Stomach (tissue), 9 donors: ENCODE results near the gene CAMKK2. TPM values are rescaled to one million over a fixed set of nuclear protein-coding genes. Genes with fewer than 3 reads are reported as not detected.

Experiments
- DNase-seq, 2 donors: peaks; one replicate each; pipeline versions ENCODE4 v3.0.0 to v3.0.0-alpha.2; 2013 to 2019
- H3K27ac ChIP-seq, 5 donors: fragments of 200-600 bp in 4 of 5; sonication (generic) in 4 of 5; one replicate each; pipeline ENCODE4 v1.5.1; 2013 to 2019; ENCODE audit warnings: mild to moderate bottlenecking in 1 of 5, moderate library complexity in 1 of 5
- H3K27me3 ChIP-seq, 3 donors: fragments of 200-600 bp; sonication (generic); one replicate each; pipeline ENCODE4 v1.5.1; 2017 to 2019; ENCODE audit warnings: mixed run types in 1 of 3
- H3K36me3 ChIP-seq, 4 donors: fragments of 200-600 bp; sonication (generic); 1 replicate in 3 of 4; 2 replicates in 1 of 4; pipeline ENCODE4 v1.5.1; 2016 to 2019
- H3K4me1 ChIP-seq, 4 donors: fragments of 200-600 bp; sonication (generic); one replicate each; pipeline ENCODE4 v1.5.1; 2016 to 2019
- H3K4me3 ChIP-seq, 4 donors: fragments of 200-600 bp; sonication (generic) in 3 of 4; one replicate each; pipeline ENCODE4 v1.5.1; 2016 to 2019; ENCODE audit warnings: mild to moderate bottlenecking in 1 of 4
- H3K9me3 ChIP-seq, 4 donors: fragments of 200-600 bp; sonication (generic); one replicate each; pipeline ENCODE4 v1.5.1; 2016 to 2019
- EP300 ChIP-seq: sonication (generic); formaldehyde crosslinking; IDR thresholded peaks from one replicate; pipeline ENCODE4 v1.6.1; 2017; ENCODE audit warnings: antibody characterized with exemption
- POLR2A ChIP-seq, 4 donors: fragments of 450-650 bp; IDR thresholded peaks; one replicate each; pipeline ENCODE4 v1.6.1; 2016; ENCODE audit warnings: antibody characterized with exemption in 4 of 4, control low read depth in 2 of 4, mild to moderate bottlenecking in 1 of 4, moderate library complexity in 1 of 4
- POLR2AphosphoS5 ChIP-seq, 3 donors: sonication (generic); formaldehyde crosslinking; IDR thresholded peaks; one replicate each; pipeline ENCODE4 v1.6.1; 2016; ENCODE audit warnings: antibody characterized with exemption in 3 of 3
- WGBS, 5 donors: extraction: QIAGEN DNeasy Blood & Tissue Kit in 3 of 5; methylation state at CpG; one replicate each; pipeline versions ENCODE4 v1.1.5 to v1.1.7; 2013 to 2018; 5-methylcytosine and 5-hydroxymethylcytosine counted together
- intact Hi-C: fragments of 100-400 bp; cut with DNase I; formaldehyde crosslinking; loops from one replicate; pipeline ENCODE4 v1.15.1; 2023; ENCODE audit warnings: low total_unique reads
- polyA plus RNA-seq, 3 donors: library from polyadenylated mRNA; stranded (reverse); fragments of 200-250 nt; gene quantifications; one replicate each; pipeline ENCODE4 v1.2.3, GENCODE V29; 2013
- total RNA-seq, 5 donors: library from RNA; depleted of rRNA; stranded (reverse); fragments of >200 nt; gene quantifications; one replicate each; pipeline versions ENCODE4 v1.1.0 to v1.2.3, GENCODE V29; 2014 to 2016
- TF ChIP-seq, protein P1 (sequence below), 7 experiments: fragments of 450-650 bp in 4 of 7; fragments of 200-600 bp in 3 of 7; sonication (generic) in 3 of 7; IDR thresholded peaks; one replicate each; pipeline ENCODE4 v1.5.1; 2016 to 2019; ENCODE audit warnings: antibody characterized with exemption in 7 of 7, control low read depth in 2 of 7, mild to moderate bottlenecking in 1 of 7
- donor health status: healthy with polysubstance abuse.
- donor health status: Bipolar disorder and iron deficiency.
- donor health status: healthy.

The CAMKK2 gene
- total and polyA plus RNA-seq, 8 donors: 14.9 to 46.4 (median 21.7) TPM

DNA sequence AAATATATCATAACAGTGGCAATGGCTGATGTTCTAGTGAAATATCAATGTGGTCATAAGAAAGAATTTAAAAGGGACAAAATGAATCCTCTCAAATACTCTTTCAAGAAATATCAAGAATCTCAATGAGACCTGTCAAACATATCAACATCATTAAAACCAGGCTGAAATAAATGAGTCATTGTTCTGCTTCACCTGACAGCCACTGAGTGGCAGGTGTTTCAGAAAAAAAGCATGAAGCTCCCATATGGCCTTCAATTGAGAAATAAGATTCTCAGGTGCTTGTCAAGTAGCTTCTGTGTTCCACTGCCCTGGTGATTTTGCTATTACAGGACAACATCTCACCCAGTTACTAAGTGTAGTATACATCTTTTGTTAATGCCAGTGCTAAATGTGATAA is 34.2 kb upstream of the CAMKK2 start:
- H3K9me3 ChIP-seq: no peaks in the 10 kb centered on the region
- DNase-seq: no peak
- peaks cover 0 to 19% (median 1%) of the 10 kb centered on the region in 4 donors for H3K4me1 ChIP-seq
- intact Hi-C loops: loop anchor here (2.0 kb wide), 1 partner anchor 116 kb away; no protein-coding TSS in a partner anchor
- TF ChIP-seq POLR2A (IDR thresholded peaks at IDR 0.05) (no peak), POLR2AphosphoS5 (IDR thresholded peaks at IDR 0.05) (no peak), EP300 (no peak)
- TF ChIP-seq, protein P1, sequence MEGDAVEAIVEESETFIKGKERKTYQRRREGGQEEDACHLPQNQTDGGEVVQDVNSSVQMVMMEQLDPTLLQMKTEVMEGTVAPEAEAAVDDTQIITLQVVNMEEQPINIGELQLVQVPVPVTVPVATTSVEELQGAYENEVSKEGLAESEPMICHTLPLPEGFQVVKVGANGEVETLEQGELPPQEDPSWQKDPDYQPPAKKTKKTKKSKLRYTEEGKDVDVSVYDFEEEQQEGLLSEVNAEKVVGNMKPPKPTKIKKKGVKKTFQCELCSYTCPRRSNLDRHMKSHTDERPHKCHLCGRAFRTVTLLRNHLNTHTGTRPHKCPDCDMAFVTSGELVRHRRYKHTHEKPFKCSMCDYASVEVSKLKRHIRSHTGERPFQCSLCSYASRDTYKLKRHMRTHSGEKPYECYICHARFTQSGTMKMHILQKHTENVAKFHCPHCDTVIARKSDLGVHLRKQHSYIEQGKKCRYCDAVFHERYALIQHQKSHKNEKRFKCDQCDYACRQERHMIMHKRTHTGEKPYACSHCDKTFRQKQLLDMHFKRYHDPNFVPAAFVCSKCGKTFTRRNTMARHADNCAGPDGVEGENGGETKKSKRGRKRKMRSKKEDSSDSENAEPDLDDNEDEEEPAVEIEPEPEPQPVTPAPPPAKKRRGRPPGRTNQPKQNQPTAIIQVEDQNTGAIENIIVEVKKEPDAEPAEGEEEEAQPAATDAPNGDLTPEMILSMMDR (IDR thresholded peaks at IDR 0.05): no peak
- peaks cover 65 to 99% (median 96%) of the 10 kb centered on the region in 4 donors for H3K36me3 ChIP-seq
- H3K4me3 ChIP-seq: no peak overlapping the region
- no peak overlapping the region for H3K27ac ChIP-seq
- H3K27me3 ChIP-seq: no peaks in the 10 kb centered on the region

DNA sequence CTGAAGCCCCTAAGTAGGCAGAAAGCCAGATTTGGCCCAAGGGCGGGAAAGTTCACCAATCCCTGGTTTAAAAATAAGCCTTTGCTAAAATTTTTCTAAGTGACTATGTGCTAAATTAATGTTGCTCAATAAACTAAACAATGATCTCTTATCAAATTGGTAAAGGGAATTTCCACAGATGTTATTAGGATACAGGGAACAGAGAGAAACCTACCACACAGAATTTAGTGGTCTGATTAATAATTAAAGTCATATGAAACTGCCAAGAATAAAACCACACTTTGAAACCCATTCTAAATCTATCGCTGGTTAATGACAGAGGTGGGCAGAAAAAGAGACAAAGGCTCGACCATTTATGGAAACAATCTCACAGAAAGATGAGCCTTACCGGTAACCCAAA is 33.7 kb upstream of the CAMKK2 start:
- H3K36me3 ChIP-seq: peaks cover 66 to 99% (median 96%) of the 10 kb centered on the region in 4 donors
- 90 to 95% (median 93%) methylated on average over 4 of the region's 4 CpGs for WGBS, 5 donors

DNA sequence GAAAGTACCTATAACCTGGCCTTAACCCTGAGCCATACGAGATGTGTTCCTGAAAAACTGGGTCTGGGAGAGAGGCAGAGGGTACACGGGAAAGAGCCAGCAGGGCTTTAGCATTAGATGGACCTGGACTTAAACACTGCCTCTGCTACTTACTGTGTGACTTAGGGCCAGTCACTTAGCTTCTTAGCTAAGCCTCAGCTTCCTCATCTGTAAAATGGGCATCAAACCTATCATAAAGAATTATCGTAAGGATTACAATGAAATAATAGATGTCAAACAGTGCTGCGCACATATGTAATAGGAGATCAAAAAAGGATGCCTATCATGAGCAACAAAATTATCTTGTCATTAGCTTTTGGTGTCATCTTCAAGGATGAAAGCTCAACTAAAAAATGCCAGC is 32.1 kb upstream of the CAMKK2 start:
- intact Hi-C loops: no loop called here
- Histone ChIP-seq H3K27ac (no peak overlapping the region), H3K27me3 (no peaks in the 10 kb centered on the region), H3K36me3 (peaks cover 66 to 100% (median 100%) of the 10 kb centered on the region in 4 donors), H3K9me3 (no peaks in the 10 kb centered on the region), H3K4me1 (peaks cover 0 to 15% (median 0%) of the 10 kb centered on the region in 4 donors), H3K4me3 (no peak overlapping the region)
- no peak for DNase-seq
- 93 to 95% (median 94%) methylated on average over 4 of the region's 4 CpGs for WGBS, 5 donors
- TF ChIP-seq POLR2AphosphoS5 (IDR thresholded peaks at IDR 0.05): no peak
- TF ChIP-seq, protein P1 (IDR thresholded peaks at IDR 0.05): no peak
- TF ChIP-seq EP300: no peak
- no peak for TF ChIP-seq POLR2A (IDR thresholded peaks at IDR 0.05)

More for the DNA sequence above, 33.7 kb upstream of the CAMKK2 start:
- DNase-seq: no peak
- intact Hi-C loops: loop anchor here (2.0 kb wide), 1 partner anchor 117 kb away; no protein-coding TSS in a partner anchor
- Histone ChIP-seq H3K27me3 (no peaks in the 10 kb centered on the region), H3K27ac (no peak overlapping the region), H3K4me3 (no peak overlapping the region), H3K9me3 (no peaks in the 10 kb centered on the region), H3K4me1 (peaks cover 0 to 19% (median 1%) of the 10 kb centered on the region in 4 donors)
- TF ChIP-seq POLR2A (IDR thresholded peaks at IDR 0.05) (no peak), POLR2AphosphoS5 (IDR thresholded peaks at IDR 0.05) (no peak), EP300 (no peak)
- TF ChIP-seq, protein P1 (IDR thresholded peaks at IDR 0.05): no peak

DNA sequence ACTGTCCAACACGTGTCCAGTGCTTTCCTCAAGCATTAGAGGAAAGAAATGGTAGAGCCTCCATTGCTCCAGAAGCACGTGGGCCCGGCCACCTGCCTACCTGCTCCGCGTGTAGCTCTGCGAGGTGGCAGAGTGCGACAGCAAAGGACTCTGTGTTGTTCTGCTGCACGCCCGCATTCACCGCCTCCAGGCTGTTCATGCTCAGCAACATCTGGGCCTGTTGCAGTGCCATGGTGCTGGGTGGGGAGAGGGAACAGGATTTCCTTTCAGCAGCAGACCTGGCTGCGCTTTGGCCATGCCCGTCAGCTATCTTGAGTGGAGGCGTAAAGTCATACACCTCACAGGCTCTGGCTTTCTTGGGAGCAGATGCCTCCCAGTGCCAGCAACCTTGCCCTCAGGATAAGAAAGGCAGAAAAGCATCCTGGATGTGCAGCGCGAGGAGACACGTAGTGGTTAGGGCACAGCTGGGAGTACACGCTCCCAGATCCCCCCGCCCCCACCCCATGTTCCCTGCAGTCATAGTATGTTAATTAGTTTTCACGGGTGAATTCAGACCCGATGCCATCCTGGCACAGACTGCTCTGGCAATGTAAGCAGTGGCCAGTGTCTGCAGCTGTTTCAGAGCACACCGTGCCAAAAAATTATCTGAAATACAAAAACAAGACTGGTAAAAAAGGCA is 30.6 kb upstream of the CAMKK2 start:
- TF ChIP-seq, protein P1 (IDR thresholded peaks at IDR 0.05): no peak
- no peak for TF ChIP-seq POLR2AphosphoS5 (IDR thresholded peaks at IDR 0.05)
- TF ChIP-seq POLR2A (IDR thresholded peaks at IDR 0.05): no peak
- no peak for TF ChIP-seq EP300
- 69 to 85% (median 82%) methylated on average over 13 to 21 of the region's 21 CpGs for WGBS, 5 donors
- no peak for DNase-seq
- intact Hi-C loops: no loop called here
- no peaks in the 10 kb centered on the region for H3K9me3 ChIP-seq
- H3K36me3 ChIP-seq: peaks cover 64 to 100% (median 100%) of the 10 kb centered on the region in 4 donors
- H3K4me1 ChIP-seq: peaks cover 0 to 15% (median 0%) of the 10 kb centered on the region in 4 donors
- no peak overlapping the region for H3K27ac ChIP-seq
- no peaks in the 10 kb centered on the region for H3K27me3 ChIP-seq
- no peak overlapping the region for H3K4me3 ChIP-seq
